CD4-positive, alpha-beta T cell treated with Interleukin-4 for 4 hours (primary cell): ENCODE measurements around the gene GLDN.

ENCODE experiments used
- DNase-seq: peaks from one replicate; pipeline ENCODE4 v3.0.0-alpha.2; 2020

The GLDN gene

DNA sequence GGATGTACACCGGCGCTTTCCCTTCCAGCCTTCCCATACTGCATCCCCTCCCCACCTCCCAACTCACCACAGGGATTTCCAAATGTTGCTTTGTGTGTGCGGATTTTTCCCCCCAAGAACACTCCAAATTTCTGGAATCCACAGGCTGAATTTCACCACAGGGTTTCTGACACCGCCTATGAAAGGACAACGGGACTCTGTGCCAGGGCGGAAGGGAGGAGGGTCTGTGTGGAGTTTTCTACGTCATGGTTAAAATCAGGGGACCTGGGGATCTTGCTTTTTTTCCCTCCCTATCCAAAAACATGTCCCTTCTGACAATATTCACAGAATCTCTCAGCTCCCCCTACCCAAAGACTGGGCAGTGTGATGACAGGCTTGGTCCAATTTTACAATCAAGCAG is 17.7 kb upstream of the GLDN start:
- DNase-seq, result no peak

DNA sequence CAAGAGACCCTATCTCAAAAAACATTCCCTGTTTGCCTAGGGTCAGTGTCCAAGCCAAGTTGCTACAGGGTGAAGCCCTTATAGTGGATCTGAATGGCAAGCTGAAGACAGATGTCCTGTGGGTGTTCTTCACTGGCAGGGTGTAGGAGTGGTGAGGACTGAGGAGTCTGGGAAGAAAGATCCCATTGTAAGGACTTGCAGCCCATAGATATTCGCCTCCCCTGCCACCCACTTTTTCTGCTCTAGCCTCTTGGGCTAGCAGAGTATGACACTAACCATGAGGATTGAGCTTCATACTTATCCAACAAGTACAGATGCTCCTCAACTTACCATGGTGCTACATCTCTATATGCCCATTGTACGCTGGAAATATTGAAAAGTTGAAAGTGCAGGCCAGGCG is 16.3 kb upstream of the GLDN start:
- no peak for DNase-seq

DNA sequence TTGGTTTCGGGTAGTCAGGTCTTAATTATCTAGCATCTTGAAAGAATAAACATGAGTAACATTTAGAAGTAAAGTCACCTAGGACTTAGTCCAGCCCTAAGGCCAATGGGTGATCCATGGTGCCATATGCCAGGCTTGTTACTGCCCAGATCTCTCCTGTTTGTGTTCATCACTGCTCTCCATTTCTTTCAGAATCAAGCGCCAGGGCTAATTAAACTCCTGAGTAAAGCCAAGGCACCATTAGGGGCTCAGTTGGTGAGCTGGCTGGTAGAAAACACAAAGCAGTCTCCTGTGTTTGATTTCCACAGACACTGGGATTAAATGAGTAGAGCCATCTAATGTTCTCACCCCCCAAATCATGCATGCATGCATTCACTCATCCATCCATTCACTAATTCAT is 14.4 kb upstream of the GLDN start:
- DNase-seq, result no peak

DNA sequence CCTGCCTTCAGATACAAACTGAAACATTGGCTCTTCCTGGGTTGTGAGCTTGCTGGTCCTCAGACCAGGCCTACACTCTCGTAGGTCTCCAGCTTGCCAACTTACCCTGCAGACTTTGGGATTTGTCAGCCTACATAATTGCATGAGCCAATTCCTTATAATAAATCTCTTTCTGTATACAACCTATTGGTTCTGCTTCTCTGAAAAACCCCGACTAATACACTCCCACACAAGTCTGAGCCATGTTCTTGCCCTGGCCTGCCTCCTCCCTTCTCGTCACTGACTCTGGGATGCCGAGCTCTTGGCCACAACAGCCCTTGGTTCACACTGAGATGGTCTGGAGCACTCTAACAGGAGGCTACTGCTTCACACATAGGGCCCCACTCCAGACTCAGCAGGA is 12.5 kb upstream of the GLDN start:
- no peak for DNase-seq

DNA sequence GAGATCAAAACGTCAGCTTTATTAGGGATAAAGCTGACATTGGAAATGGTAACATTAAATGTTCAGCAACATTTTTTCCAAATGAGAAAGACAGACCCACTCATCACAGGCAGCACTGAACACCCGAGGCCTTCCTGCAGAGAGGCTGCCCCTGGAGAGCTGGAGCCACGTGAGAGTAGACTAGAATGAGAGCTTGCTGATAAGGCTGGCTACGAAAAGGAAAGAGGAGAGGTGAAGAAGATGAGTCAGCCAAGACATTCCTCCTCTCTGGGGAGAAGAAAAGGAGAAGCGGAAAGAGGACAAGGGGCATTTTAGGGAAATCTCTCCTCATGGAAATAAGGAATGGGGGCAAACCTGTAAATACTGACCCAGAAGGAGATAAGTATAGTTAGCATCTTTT is 10.3 kb upstream of the GLDN start:
- DNase-seq, result no peak

DNA sequence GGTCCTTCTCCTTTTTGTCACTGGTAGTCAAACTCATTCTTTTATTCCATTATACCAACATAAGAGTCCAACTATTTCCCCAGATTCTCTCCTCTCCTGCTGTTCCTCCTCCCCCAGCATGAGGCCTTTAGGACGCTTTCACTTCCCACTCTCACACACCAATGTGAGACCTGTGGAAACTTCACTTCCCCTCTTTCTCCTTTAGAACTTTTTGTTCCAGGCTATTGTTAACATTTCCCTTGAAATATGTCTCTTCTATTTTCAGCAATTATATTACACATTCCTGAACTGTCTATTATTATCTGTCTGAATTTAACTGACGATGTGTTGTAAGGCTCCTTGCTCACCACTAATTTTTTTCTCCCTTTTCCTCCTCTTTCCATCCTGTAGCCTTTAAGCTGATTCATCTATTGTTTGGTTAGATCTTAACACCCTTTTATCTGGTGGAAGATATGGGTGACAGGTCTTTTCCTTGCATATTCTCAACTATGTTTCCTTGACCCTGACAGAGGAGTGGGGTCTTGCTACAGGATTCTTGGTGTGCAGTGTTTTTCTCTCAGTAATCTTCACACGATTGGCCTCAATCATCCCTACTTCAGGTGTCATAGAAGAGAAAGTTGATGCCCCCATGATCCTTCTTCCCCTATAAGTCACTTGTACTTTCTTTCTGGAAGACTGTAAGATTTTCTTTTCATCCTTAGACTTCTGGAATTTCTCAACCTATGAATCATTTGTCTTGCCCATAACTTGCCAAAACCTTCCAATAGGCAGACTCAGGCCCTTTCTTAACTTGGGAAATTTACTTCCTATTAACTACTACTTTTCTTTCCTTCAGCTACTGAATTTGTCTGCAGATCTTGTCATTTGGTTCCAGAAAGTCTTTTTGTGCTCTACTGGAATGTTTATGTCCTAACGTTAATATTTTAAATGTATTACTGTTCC is 9.0 kb upstream of the GLDN start:
- no peak for DNase-seq

DNA sequence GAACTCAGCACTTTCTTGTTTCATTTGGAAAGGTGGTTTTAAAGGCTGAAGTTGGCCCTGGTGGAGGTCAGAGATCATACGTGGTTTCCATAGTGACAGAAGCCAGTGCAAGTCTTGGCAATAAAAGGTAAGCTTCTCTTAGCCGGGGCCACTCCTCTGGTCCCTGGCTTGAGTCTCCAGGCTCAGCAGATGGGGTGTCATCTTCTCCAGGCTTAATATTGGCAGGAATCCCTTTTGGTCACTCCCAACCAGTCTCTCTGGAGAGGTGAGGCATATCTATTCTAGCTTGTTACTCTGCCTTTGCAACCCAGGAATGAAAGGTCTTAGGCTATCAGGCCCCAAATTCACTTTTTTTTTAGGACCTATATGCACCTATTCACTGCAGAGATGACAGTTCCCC is 7.9 kb upstream of the GLDN start:
- no peak for DNase-seq

DNA sequence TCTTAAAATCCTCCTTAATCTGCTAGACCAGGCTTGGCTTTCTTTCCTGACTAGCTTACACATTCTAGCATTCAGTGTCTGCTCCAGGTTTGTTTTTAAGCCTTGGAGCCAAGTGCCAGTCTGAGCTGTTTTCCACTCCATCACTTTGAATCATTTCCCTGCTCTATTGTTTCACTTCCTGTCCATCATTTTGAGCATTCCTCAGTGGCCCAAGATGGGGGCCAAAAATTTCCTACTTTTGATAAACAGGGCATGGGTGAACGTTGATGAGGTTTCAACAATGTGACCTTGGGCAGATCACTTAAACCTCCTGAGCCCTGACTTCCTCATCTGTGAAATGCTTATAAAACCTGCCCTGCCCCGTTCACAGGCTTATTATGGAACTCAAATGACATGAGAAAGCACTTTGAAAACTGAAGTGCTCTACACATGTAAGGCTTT is 7.4 kb upstream of the GLDN start:
- DNase-seq, result no peak

DNA sequence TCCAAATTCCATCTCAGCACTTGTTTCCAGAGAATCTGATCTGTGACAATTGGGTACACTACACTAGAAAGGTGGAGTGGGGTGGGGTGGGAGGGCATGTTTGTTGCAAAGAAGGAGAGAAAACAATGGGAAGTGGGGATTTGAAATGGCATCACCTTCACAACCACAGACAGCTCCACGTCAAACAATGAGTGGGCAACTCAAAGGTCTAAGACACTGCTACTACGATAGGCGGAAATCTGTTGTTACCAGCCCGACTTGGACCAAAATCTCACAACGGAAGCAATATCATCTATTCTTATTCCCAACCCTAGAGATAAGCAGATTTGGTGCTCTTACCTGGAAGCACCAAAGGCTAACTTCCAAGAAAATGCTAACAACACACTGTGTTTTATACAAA is 6.4 kb upstream of the GLDN start:
- no peak for DNase-seq

DNA sequence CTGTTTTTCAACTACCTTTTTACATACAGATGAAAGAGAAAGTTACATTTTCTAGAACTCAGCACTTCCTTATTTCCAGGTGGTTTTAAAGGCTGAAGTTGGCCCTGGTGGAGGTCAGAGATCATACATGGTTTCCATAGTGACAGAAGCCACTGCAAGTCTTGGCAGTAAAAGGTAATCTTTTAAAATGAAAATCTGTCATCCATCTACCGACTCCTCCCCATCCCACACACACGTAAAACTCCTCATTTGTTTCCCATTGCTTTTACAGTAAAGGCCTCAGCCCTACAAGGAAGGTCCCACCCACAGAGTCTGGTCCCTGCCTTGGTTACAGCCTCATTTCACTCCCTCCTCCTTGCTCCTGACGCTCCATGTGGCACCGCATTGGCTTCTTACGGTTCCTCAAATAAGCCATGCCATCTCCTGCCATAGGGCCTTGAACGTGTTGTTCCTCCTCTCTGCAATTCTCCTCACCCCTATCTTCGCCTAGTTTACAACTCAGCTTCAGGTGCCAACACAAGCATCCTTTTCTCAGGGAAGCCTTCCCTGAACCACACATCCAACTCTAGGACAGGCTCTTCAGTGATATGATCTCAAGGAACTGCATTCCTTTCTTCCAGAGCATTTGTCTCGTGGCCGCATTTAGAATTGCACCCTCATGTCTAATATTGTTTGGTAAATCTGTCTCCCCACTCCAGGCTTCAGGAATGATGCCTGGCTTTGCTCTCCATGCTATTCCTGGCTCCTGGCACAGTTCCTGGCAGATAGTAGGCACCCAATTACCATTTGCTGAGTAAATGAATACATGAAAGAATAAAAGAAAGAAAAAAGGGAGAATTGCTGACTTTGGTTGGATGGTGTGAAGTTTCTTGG is 5.7 kb upstream of the GLDN start:
- DNase-seq, result no peak

DNA sequence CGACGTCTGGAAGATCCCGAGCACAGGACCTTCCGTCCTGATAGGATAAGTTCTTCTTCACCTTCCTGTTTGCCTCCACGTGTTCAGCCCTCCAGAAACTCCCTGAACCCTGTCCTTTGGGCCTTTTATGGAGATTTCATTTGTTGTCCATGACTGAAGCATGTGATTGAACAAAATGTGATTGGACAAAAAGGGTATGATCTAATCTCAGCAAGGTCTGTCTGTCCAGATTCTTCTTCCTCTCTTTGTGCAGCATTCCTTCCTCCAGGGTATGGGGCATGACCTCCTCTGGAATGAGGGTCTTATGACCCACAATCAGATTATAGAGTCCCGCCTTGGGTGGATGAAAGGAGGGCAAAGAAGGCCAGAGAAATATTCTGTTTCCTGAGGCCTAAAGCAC is 3.0 kb upstream of the GLDN start, which contains the start of gene CYP19A1:
TSS of gene CYP19A1 (minus strand) at position 101 of the 400 bp plus-strand sequence. CDS start 95,684 bp downstream, outside the sequence.
- no peak for DNase-seq

DNA sequence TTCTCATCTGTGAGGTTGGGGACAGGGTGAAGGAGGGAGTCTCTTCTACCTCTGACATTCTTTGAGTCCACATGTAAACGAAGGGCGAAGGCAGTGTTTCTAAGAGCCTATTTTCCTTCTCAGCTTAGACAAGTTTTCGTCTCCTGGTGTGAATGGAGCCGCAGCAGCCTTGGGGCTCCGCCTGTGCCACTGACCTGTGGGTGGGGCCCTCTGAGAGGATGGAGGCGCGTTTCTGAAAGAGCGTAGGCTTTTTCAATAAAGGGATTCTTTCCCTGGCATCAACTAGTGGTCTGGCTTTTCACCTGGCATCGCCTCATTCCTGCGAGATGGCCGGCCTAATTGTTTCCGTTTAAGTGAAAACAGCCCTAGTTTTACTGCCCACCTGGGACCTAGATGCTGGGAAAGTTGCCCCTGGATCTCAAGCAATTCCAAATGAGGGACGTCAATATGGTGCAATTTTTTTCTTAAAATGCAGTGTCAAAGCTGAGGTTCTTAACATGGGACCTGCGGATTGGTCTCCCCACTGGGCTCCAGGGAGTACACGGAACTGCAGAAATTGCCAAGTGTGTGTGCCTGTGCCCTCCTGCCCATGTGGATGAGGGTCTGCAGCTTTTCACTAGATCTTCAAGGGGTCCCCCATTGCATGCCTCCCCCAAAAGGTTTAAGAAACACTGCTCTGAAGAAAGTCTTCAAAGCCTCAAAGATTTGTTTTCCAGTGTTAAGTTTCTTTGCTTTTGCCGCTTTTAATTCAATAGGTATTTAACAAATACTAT is 958 bp downstream of the GLDN start:
- no peak for DNase-seq

DNA sequence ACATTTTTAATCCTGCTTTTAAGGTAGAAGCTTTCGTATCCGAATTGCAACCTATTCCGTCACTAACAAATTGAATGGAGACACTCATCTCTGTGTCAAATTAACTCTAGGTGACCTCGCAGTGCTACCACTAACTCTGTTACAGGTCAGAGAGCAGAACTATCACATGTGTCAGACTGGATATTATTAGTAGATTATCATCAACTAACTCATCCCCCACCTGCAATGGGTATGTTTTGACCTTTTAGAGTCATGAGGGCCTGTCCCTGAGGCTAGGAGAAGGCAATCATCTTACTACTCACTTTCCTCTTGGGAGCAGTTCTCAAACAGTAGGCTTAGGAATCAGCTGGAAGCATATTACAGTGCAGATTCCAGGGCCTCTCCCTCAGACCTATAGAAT is 2.0 kb downstream of the GLDN start:
- no peak for DNase-seq

DNA sequence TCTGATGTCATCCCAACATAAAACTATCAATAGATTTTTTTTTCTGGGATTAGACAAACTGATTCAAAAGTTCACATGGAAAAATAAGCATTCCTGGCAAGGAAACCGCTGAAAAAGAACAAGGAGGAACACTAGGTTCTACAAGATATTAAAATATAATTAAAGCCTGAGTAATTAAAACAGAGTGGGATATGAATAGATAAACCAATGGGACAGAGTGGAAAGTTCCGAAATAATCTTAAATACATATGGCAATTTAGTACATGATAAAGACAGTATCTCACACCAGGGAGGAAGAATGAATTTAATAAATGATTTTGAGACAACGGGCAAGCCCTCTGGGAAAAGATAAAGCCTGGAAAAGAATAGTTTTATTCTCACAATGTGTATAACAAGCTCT is 4.7 kb downstream of the GLDN start:
- DNase-seq, result no peak

DNA sequence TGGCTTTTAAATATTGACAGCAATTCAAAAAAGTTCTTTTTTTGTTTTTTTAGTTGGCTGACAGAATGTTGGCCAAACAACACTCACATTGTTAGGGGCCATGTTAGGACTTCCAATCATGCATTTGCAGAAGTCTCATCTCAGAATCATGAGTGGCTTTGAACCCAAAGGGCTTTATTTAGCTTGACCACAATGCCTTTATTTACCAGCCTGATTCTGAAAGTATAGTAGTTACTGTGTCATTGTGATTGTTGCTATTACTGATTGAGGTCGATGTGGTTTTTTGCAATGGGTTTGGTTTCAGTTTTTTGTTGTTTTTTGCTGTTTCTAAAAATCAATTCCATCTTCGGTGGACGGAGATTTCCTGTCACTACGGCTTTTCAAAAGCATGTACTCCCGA is 7.2 kb downstream of the GLDN start:
- DNase-seq, result no peak

DNA sequence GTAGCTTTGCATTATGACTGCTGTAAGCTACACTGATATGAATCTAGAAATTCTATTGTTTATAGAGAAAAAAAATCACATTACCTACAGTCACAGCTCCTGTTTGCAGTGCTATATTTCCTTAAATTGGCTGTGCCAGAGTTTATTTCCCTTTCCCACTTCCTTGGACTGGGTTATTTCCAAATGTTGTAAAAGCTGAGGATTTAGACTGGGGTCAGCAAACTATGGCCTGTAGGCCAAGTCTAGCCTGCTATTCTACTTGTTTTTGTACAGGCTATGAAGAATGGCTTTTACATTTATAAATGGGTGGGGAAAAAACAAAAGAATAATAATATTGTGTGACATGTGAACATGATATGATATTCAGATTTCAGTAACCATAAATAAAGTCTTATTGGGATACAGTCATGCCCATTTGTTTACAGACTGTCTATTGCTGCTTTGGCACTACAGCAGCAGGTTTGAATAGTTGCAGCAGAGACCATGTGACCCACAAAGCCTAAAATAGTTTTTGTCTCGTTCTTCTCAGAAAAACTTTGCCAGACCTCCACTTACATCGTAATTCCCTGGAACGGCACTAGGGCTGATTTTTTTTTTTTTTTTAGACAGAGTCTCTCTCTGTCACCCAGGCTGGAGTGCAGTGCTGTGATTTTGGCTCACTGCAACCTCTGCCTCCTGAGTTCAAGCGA is 7.8 kb downstream of the GLDN start:
- DNase-seq, result no peak

DNA sequence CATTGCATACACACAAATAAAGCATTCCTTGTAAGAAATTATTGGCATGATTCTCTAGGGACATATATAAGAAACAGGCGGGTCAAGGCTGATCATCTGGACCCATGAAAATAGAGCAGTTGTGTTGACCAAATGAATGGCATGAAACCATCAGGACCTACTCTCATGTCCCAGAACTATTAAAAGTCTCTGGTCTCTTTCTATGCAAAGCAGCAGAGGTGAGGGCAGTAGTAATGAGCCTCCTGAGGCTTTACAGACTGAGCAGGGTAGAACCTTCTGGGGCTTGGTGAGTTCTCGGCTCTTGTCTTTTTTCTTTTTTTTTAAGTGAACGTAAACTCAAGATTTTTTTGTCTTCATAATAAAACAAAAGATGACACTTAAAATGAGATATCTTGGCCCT is 9.3 kb downstream of the GLDN start:
- no peak for DNase-seq

DNA sequence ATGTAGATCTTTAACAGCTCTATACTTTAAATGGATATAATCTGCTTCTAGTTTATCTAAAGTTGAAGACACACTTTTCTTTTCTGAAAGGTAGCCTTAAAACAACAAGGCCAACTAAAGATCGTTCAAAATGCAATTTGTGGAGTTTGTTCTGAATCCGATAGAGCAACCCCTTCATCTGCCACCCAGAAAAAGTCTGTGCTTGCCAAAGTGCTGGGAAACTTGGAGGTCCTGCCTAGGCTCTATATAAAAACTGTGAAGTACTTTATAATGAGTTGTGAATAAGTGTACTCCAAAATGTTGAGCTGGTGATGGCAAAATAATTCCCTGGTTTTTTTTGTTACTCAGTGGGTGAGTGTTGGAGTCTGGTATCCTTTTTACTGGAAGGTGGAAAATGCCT is 12.5 kb downstream of the GLDN start:
- DNase-seq, result no peak

DNA sequence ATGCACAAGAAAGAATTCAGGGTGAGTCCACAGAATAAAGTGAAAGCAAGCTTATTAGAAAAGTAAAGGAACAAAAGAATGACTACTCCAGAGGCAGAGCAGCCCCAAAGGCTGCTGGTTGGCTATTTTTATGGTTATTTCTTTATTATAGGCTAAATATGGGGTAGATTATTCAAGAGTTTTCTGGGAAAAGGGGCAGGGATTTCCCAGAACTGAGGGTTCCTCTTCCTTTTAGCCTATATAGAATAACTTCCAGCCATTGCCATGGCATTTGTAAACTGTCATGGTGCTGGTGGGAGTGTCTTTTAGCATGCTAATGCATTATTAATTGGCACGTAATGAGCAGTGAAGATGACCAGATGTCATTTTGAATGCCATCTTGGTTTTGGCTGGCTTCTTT is 13.6 kb downstream of the GLDN start:
- DNase-seq, result no peak

DNA sequence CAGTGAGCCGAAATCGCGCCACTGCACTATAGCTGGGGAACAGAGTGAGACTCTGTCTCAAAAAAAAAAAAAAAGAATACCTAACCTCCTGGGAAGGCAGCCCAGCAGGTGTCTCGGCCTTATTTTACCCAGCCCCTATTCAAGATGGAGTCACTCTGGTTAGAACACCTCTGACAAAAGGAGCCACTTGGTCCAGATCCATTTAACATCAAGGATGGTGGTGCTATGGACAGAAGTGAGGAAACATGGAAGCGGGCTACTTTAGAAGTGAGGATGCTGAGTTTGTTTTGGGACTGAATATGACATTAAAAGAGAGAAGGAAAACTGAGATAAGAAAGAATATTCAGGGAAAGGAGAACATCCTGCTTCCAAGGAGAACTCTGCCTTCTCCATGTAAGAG is 14.7 kb downstream of the GLDN start:
- no peak for DNase-seq

DNA sequence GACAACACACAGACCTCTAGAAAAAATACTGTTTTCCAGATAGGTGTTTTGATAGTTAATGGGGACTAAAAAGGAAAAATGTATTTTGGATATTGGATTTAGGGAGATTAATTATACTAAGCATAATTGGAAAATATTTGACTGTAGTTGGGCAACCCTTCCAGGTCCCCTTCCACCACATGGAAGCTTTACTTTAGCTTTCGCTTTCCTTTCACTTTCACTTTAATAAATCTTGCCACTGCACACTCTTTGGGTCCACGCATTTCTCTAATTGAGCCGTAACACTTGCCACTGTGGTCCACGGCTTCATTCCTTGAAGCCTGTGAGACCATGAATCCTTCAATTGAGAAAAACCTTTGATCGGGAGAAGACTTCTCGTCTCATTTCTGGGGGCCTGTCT is 15.5 kb downstream of the GLDN start:
- DNase-seq, result no peak

DNA sequence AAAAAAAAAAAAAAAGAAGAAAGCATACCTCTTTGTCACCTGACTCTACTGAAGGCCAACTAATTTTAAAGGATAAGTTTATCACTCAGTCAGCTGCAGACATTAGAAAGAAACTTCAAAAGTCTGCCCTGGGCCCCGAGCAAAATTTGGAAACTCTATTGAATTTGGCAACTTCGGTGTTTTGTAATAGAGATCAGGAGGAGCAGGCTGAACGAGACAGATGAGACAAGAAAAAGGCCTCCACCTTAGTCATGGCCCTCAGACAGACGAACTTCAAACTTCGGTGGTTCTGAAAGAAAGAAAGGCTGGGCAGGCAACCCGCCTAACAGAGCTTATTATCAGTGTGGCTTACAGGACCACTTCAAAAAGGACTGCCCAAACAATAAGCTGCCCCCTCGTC is 18.5 kb downstream of the GLDN start:
- no peak for DNase-seq

DNA sequence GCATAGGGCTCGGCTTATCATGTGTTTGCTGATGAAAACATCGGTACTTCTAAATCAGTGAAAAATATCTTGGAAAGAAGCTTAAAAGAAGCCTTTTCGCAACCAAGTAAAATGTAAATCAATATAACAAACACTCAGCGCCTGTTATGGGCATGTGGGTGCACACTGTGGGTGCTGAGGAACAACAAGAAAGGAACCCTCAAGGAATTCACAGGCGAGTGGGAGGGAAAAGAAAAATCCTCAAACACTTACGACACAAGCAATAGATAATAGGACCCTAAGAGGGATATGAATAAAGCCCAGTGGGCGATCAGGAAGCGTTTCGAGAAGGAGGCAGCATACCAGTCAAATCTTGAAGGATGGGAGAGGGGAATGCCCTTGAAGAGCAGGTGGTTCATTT is 21.9 kb downstream of the GLDN start:
- DNase-seq, result no peak
